WTC11 (cell line): ENCODE results near the gene CFAP99. TPM values are rescaled to one million over a fixed set of nuclear protein-coding genes. Genes with fewer than 3 reads are reported as not detected.

Experiments
- ATAC-seq: fragments of 200-7000 bp; cut with Tn5 transposase; 2 replicates; pipeline ENCODE4 v1.10.0; 2021; ENCODE audit warnings: mild to moderate bottlenecking, moderate library complexity
- CTCF ChIA-PET: fragments of 300-600 bp; sonication (Branson Sonifier 250); formaldehyde crosslinking; loops from one replicate; lab custom pipeline; 2021; ENCODE audit warnings: antibody characterized with exemption; lab: Charles Lee
- POLR2A ChIA-PET: fragments of 350-600 bp; sonication (Branson Sonifier 250); formaldehyde crosslinking; loops from one replicate; lab custom pipeline; 2021; ENCODE audit warnings: antibody characterized with exemption; lab: Charles Lee
- DNase-seq: peaks from one replicate; pipeline ENCODE4 v3.0.0; 2021; ENCODE audit warnings: low spot score
- H3K27ac Mint-ChIP-seq: 2 replicates; pipeline ENCODE4 v1.8.0; 2021; ENCODE audit warnings: mixed read lengths
- H3K27me3 Mint-ChIP-seq: 2 replicates; pipeline ENCODE4 v1.8.0; 2021; ENCODE audit warnings: low read depth, mild to moderate bottlenecking, moderate library complexity, mixed read lengths
- H3K36me3 Mint-ChIP-seq: 2 replicates; pipeline ENCODE4 v1.8.0; 2021; ENCODE audit warnings: mixed read lengths
- H3K4me1 Mint-ChIP-seq: 2 replicates; pipeline ENCODE4 v1.8.0; 2022; ENCODE audit warnings: mixed read lengths
- H3K4me3 Mint-ChIP-seq: 2 replicates; pipeline ENCODE4 v1.8.0; 2021; ENCODE audit warnings: mild to moderate bottlenecking, moderate library complexity, mixed read lengths
- H3K9me3 Mint-ChIP-seq: 2 replicates; pipeline ENCODE4 v1.8.0; 2021; ENCODE audit warnings: mixed read lengths
- ATF1 ChIP-seq: sonication (generic); formaldehyde crosslinking; IDR thresholded peaks from 2 replicates; pipeline ENCODE4 v1.8.1; 2023; ENCODE audit warnings: mild to moderate bottlenecking, moderate library complexity, missing genetic modification reagents
- ETV6 ChIP-seq: sonication (generic); formaldehyde crosslinking; IDR thresholded peaks from 2 replicates; pipeline ENCODE4 v1.8.1; 2022; ENCODE audit warnings: mild to moderate bottlenecking, missing genetic modification reagents
- JAZF1 ChIP-seq: fragments of 250-450 bp; sonication (Bioruptor Pico); IDR thresholded peaks from 2 replicates; pipeline ENCODE4 v1.9.0; 2021; ENCODE audit warnings: moderate library complexity, mild to moderate bottlenecking, inconsistent platforms
- JUN ChIP-seq: sonication (generic); formaldehyde crosslinking; IDR thresholded peaks from 2 replicates; pipeline ENCODE4 v1.8.0; 2023; ENCODE audit warnings: mild to moderate bottlenecking, missing genetic modification reagents
- KAT7 ChIP-seq: sonication (generic); formaldehyde crosslinking; IDR thresholded peaks from 2 replicates; pipeline ENCODE4 v1.8.1; 2023; ENCODE audit warnings: missing genetic modification reagents, mild to moderate bottlenecking, borderline replicate concordance
- NFE2L1 ChIP-seq: sonication (generic); formaldehyde crosslinking; IDR thresholded peaks from 2 replicates; pipeline ENCODE4 v1.8.1; 2023; ENCODE audit warnings: missing genetic modification reagents
- OVOL2 ChIP-seq: fragments of 250-450 bp; sonication (Bioruptor Pico); IDR thresholded peaks from 2 replicates; pipeline ENCODE4 v1.9.0; 2021; ENCODE audit warnings: mild to moderate bottlenecking, borderline replicate concordance
- SMAD3 ChIP-seq: sonication (generic); formaldehyde crosslinking; IDR thresholded peaks from 2 replicates; pipeline ENCODE4 v1.8.0; 2022; ENCODE audit warnings: missing genetic modification reagents, mild to moderate bottlenecking, borderline replicate concordance
- SMAD4 ChIP-seq: sonication (generic); formaldehyde crosslinking; IDR thresholded peaks from 2 replicates; pipeline ENCODE4 v1.8.0; 2022; ENCODE audit warnings: mild to moderate bottlenecking, missing genetic modification reagents
- SP1 ChIP-seq: sonication (generic); formaldehyde crosslinking; conservative IDR thresholded peaks from 2 replicates; pipeline ENCODE4 v1.8.1; 2022; ENCODE audit warnings: missing genetic modification reagents
- ZBTB21 ChIP-seq: sonication (generic); formaldehyde crosslinking; IDR thresholded peaks from 2 replicates; pipeline ENCODE4 v1.8.1; 2023; ENCODE audit warnings: mild to moderate bottlenecking, missing genetic modification reagents, borderline replicate concordance
- total RNA-seq: library from RNA; stranded (reverse); gene quantifications from 3 replicates; pipeline ENCODE4 v1.2.3, GENCODE V29; 2021
- TF ChIP-seq, protein P1 (sequence below): sonication (generic); formaldehyde crosslinking; IDR thresholded peaks from 2 replicates; pipeline ENCODE4 v1.8.1; 2022; ENCODE audit warnings: low read depth, mild to moderate bottlenecking, moderate library complexity, missing genetic modification reagents, borderline replicate concordance
- TF ChIP-seq, protein P2 (sequence below): sonication (generic); formaldehyde crosslinking; IDR thresholded peaks from 2 replicates; pipeline ENCODE4 v1.8.0; 2023; ENCODE audit warnings: missing genetic modification reagents
- TF ChIP-seq, protein P3 (sequence below): fragments of 250-450 bp; sonication (Bioruptor Pico); IDR thresholded peaks from 2 replicates; pipeline ENCODE4 v1.8.0; 2021; ENCODE audit warnings: mild to moderate bottlenecking
- TF ChIP-seq, protein P4 (sequence below): sonication (generic); formaldehyde crosslinking; IDR thresholded peaks from 2 replicates; pipeline ENCODE4 v1.8.1; 2023; ENCODE audit warnings: mild to moderate bottlenecking, missing genetic modification reagents, moderate library complexity
- TF ChIP-seq, protein P5 (sequence below): sonication (generic); formaldehyde crosslinking; IDR thresholded peaks from 2 replicates; pipeline ENCODE4 v1.8.0; 2022; ENCODE audit warnings: missing genetic modification reagents
- TF ChIP-seq, protein P6 (sequence below): fragments of 250-450 bp; sonication (Bioruptor Pico); IDR thresholded peaks from 2 replicates; pipeline ENCODE4 v1.9.0; 2021; ENCODE audit warnings: mild to moderate bottlenecking
- TF ChIP-seq, protein P7 (sequence below): sonication (generic); formaldehyde crosslinking; IDR thresholded peaks from 2 replicates; pipeline ENCODE4 v1.8.1; 2023; ENCODE audit warnings: mild to moderate bottlenecking, missing genetic modification reagents, borderline replicate concordance

Gene CFAP99
- total RNA-seq, 1 experiment from 2014 or later: not detected

DNA sequence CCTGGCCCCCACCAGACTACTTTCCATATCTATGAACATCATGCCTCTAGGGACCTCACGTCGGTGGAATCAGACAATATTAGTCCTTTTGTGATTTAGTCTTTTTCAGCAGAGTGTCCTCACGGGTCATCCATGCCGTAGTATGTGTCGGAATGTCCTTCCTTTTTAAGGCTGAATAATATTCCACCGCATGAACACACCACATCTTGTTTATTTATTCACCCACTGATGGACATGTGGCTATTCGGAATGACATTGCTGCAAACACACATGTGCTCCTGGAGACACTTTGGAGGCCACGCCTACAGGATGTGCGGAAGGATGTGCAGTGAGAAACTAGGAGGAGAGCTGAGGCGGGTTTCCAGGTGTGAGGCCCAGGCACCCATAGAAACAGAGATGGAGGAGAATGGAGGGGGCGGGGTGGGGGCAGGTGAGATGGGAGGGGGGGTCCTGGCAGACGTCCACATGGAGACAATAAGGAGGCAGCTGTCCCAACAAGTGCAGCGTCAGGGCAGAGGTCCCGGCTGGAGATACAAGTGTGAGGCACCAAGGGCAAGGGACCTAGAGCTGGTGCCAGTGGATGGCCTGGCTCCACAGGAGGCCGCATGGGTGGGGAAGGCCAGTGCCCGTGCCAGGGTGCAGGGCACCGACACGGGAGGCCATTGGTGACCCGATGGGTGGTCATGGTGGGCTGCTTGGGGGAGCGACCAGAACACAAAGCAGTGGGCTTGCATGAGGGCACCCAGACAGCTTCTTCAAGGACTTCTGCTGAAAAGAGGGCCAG is 21.0 kb upstream of the CFAP99 start:
- H3K27me3 Mint-ChIP-seq: peaks cover 9% of the 10 kb centered on the region
- ATAC-seq: no peak
- TF ChIP-seq, protein P1, sequence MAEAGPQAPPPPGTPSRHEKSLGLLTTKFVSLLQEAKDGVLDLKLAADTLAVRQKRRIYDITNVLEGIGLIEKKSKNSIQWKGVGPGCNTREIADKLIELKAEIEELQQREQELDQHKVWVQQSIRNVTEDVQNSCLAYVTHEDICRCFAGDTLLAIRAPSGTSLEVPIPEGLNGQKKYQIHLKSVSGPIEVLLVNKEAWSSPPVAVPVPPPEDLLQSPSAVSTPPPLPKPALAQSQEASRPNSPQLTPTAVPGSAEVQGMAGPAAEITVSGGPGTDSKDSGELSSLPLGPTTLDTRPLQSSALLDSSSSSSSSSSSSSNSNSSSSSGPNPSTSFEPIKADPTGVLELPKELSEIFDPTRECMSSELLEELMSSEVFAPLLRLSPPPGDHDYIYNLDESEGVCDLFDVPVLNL (CRISPR knock-in tag): no peak
- TF ChIP-seq SMAD3 (CRISPR knock-in tag) (no peak), ETV6 (CRISPR knock-in tag) (no peak), KAT7 (no peak)
- TF ChIP-seq, protein P2, sequence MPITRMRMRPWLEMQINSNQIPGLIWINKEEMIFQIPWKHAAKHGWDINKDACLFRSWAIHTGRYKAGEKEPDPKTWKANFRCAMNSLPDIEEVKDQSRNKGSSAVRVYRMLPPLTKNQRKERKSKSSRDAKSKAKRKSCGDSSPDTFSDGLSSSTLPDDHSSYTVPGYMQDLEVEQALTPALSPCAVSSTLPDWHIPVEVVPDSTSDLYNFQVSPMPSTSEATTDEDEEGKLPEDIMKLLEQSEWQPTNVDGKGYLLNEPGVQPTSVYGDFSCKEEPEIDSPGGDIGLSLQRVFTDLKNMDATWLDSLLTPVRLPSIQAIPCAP (CRISPR knock-in tag): no peak
- TF ChIP-seq, protein P3, sequence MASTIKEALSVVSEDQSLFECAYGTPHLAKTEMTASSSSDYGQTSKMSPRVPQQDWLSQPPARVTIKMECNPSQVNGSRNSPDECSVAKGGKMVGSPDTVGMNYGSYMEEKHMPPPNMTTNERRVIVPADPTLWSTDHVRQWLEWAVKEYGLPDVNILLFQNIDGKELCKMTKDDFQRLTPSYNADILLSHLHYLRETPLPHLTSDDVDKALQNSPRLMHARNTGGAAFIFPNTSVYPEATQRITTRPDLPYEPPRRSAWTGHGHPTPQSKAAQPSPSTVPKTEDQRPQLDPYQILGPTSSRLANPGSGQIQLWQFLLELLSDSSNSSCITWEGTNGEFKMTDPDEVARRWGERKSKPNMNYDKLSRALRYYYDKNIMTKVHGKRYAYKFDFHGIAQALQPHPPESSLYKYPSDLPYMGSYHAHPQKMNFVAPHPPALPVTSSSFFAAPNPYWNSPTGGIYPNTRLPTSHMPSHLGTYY: no peak
- no peak overlapping the region for H3K4me3 Mint-ChIP-seq
- ChIA-PET POLR2A (interaction anchor here (1.0 kb wide), 1 partner anchor 19 kb away, joined by 5 read pairs; no protein-coding TSS in a partner anchor), CTCF (no interaction called here)
- no peak overlapping the region for H3K27ac Mint-ChIP-seq
- peaks cover 35% of the 10 kb centered on the region for H3K4me1 Mint-ChIP-seq
- no peaks in the 10 kb centered on the region for H3K36me3 Mint-ChIP-seq
- peaks cover 4% of the 10 kb centered on the region; the same call in 1 of the 2 replicates for H3K9me3 Mint-ChIP-seq
- no peak for DNase-seq

DNA sequence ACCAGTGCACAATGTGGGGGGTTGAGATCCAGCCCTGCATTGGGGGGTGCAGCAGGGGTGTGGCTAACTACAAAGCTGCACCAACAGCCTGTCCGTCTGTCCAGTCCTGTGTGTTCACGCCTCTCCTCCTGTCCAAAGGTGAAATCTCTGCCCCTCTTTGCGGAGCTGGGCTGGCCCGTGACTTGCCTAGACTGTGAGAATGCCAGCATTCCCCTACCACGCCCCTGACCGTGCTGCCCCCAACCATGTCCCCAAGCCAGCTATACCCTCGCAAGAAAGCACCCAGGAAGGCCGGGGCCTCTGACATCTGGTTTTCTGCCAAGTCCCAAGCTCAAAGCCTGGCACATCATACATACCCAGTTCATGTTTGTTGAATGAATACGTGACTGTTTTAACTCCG is 19.5 kb upstream of the CFAP99 start:
- CTCF ChIA-PET: interaction anchor here (0.8 to 2.9 kb wide), 3 partner anchors 20 to 43 kb away, joined by 3 to 12 read pairs (median 3); partner anchors contain the start of gene CFAP99
- TF ChIP-seq OVOL2 (CRISPR knock-in tag) (no peak), JAZF1 (CRISPR knock-in tag) (no peak), KAT7 (no peak), SP1 (CRISPR knock-in tag) (no peak), JUN (CRISPR knock-in tag) (no peak), ZBTB21 (no peak), ATF1 (no peak), NFE2L1 (CRISPR knock-in tag) (no peak), SMAD4 (no peak)
- TF ChIP-seq, protein P4, sequence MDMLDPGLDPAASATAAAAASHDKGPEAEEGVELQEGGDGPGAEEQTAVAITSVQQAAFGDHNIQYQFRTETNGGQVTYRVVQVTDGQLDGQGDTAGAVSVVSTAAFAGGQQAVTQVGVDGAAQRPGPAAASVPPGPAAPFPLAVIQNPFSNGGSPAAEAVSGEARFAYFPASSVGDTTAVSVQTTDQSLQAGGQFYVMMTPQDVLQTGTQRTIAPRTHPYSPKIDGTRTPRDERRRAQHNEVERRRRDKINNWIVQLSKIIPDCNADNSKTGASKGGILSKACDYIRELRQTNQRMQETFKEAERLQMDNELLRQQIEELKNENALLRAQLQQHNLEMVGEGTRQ (CRISPR knock-in tag): no peak
- TF ChIP-seq, protein P3: no peak
- TF ChIP-seq, protein P5, sequence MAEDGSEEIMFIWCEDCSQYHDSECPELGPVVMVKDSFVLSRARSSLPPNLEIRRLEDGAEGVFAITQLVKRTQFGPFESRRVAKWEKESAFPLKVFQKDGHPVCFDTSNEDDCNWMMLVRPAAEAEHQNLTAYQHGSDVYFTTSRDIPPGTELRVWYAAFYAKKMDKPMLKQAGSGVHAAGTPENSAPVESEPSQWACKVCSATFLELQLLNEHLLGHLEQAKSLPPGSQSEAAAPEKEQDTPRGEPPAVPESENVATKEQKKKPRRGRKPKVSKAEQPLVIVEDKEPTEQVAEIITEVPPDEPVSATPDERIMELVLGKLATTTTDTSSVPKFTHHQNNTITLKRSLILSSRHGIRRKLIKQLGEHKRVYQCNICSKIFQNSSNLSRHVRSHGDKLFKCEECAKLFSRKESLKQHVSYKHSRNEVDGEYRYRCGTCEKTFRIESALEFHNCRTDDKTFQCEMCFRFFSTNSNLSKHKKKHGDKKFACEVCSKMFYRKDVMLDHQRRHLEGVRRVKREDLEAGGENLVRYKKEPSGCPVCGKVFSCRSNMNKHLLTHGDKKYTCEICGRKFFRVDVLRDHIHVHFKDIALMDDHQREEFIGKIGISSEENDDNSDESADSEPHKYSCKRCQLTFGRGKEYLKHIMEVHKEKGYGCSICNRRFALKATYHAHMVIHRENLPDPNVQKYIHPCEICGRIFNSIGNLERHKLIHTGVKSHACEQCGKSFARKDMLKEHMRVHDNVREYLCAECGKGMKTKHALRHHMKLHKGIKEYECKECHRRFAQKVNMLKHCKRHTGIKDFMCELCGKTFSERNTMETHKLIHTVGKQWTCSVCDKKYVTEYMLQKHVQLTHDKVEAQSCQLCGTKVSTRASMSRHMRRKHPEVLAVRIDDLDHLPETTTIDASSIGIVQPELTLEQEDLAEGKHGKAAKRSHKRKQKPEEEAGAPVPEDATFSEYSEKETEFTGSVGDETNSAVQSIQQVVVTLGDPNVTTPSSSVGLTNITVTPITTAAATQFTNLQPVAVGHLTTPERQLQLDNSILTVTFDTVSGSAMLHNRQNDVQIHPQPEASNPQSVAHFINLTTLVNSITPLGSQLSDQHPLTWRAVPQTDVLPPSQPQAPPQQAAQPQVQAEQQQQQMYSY (CRISPR knock-in tag): no peak
- TF ChIP-seq, protein P6, sequence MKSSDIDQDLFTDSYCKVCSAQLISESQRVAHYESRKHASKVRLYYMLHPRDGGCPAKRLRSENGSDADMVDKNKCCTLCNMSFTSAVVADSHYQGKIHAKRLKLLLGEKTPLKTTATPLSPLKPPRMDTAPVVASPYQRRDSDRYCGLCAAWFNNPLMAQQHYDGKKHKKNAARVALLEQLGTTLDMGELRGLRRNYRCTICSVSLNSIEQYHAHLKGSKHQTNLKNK (CRISPR knock-in tag): no peak
- TF ChIP-seq, protein P7, sequence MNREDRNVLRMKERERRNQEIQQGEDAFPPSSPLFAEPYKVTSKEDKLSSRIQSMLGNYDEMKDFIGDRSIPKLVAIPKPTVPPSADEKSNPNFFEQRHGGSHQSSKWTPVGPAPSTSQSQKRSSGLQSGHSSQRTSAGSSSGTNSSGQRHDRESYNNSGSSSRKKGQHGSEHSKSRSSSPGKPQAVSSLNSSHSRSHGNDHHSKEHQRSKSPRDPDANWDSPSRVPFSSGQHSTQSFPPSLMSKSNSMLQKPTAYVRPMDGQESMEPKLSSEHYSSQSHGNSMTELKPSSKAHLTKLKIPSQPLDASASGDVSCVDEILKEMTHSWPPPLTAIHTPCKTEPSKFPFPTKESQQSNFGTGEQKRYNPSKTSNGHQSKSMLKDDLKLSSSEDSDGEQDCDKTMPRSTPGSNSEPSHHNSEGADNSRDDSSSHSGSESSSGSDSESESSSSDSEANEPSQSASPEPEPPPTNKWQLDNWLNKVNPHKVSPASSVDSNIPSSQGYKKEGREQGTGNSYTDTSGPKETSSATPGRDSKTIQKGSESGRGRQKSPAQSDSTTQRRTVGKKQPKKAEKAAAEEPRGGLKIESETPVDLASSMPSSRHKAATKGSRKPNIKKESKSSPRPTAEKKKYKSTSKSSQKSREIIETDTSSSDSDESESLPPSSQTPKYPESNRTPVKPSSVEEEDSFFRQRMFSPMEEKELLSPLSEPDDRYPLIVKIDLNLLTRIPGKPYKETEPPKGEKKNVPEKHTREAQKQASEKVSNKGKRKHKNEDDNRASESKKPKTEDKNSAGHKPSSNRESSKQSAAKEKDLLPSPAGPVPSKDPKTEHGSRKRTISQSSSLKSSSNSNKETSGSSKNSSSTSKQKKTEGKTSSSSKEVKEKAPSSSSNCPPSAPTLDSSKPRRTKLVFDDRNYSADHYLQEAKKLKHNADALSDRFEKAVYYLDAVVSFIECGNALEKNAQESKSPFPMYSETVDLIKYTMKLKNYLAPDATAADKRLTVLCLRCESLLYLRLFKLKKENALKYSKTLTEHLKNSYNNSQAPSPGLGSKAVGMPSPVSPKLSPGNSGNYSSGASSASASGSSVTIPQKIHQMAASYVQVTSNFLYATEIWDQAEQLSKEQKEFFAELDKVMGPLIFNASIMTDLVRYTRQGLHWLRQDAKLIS: no peak
- TF ChIP-seq, protein P1 (CRISPR knock-in tag): no peak

More for the DNA sequence above, 19.5 kb upstream of the CFAP99 start:
- Mint-ChIP-seq H3K9me3 (peaks cover 4% of the 10 kb centered on the region; the same call in 1 of the 2 replicates), H3K27ac (no peak overlapping the region), H3K36me3 (no peaks in the 10 kb centered on the region), H3K27me3 (peaks cover 9% of the 10 kb centered on the region), H3K4me3 (no peak overlapping the region), H3K4me1 (peaks cover 30% of the 10 kb centered on the region)
- POLR2A ChIA-PET: no interaction called here
- ATAC-seq (no peak), DNase-seq (no peak)
